K562 (cell line): ENCODE data around the gene VAMP4. TPM values are rescaled to one million over a fixed set of nuclear protein-coding genes. Genes with fewer than 3 reads are reported as not detected.

Source experiments
- C11orf30 ChIP-seq: fragments of 450-650 bp; IDR thresholded peaks from 2 replicates; pipeline ENCODE4 v1.6.1; 2016; ENCODE audit warnings: low read depth, mild to moderate bottlenecking
- FOXM1 ChIP-seq, 2 experiments: fragments of 450-650 bp in 1 of 2; sonication (generic) in 1 of 2; formaldehyde crosslinking in 1 of 2; IDR thresholded peaks; 2 replicates each; pipeline versions ENCODE4 v1.6.1 to v1.9.0; 2017 to 2022; ENCODE audit warnings: low read depth in 2 of 2, mild to moderate bottlenecking in 2 of 2, missing genetic modification reagents in 1 of 2, moderate library complexity in 1 of 2
- HDAC1 ChIP-seq, 2 experiments: fragments of 450-650 bp; IDR thresholded peaks; 2 replicates each; pipeline ENCODE4 v1.6.1; 2016 to 2017; ENCODE audit warnings: inconsistent platforms in 1 of 2, mild to moderate bottlenecking in 1 of 2, moderate library complexity in 1 of 2
- NCOA6 ChIP-seq: fragments of 450-650 bp; IDR thresholded peaks from 2 replicates; pipeline ENCODE4 v1.6.1; 2017; ENCODE audit warnings: mild to moderate bottlenecking
- PHF21A ChIP-seq: fragments of 450-650 bp; IDR thresholded peaks from 2 replicates; pipeline ENCODE4 v1.6.1; 2017; ENCODE audit warnings: low read depth, borderline replicate concordance
- SLC30A9 ChIP-seq: fragments of 250-450 bp; sonication (Bioruptor Pico); IDR thresholded peaks from 2 replicates; pipeline ENCODE4 v1.8.0; 2022; ENCODE audit warnings: mild to moderate bottlenecking, moderate library complexity
- ZFX ChIP-seq: sonication (generic); formaldehyde crosslinking; IDR thresholded peaks from 2 replicates; pipeline ENCODE4 v1.8.0; 2022; ENCODE audit warnings: mild to moderate bottlenecking, missing genetic modification reagents, moderate library complexity
- ZNF133 ChIP-seq: fragments of 250-450 bp; sonication (Bioruptor Pico); IDR thresholded peaks from 2 replicates; pipeline ENCODE4 v1.4.0; 2020; ENCODE audit warnings: mild to moderate bottlenecking
- ZNF644 ChIP-seq: fragments of 200-800 bp; sonication (Bioruptor generic); IDR thresholded peaks from 2 replicates; pipeline ENCODE4 v1.6.1; 2016; ENCODE audit warnings: low read depth, missing genetic modification characterization, missing compliant biosample characterization
- ZNF717 ChIP-seq: fragments of 250-450 bp; sonication (Bioruptor Pico); IDR thresholded peaks from 2 replicates; pipeline ENCODE4 v1.5.0; 2021
- polyA plus RNA-seq, 8 experiments: library from polyadenylated mRNA; depleted of rRNA in 4 of 8; stranded (reverse) in 5 of 8; unstranded in 3 of 8; fragments of >200 nt; fragmentation: Nextera tagmentation in 2 of 8; fragmentation: Illumina TruSeq in 1 of 8; extraction: Ambion mirVana in 2 of 8; extraction: Trizol in 1 of 8; gene quantifications; 2 replicates each; pipeline versions ENCODE4 v1.2.1 to v1.2.3, GENCODE V29; 2011 to 2014; ENCODE audit warnings: inconsistent platforms in 1 of 8, missing spikeins in 1 of 8
- total RNA-seq, 7 experiments: library from RNA; depleted of rRNA in 6 of 7; stranded (reverse); fragments of >200 nt in 6 of 7; fragmentation: Illumina TruSeq in 2 of 7; extraction: Trizol in 2 of 7; gene quantifications; 2 replicates each; pipeline versions ENCODE4 v1.2.1 to v1.2.3, GENCODE V29; 2011 to 2021; ENCODE audit warnings: low replicate concordance in 1 of 7
- TF ChIP-seq, protein P1 (sequence below): fragments of 250-450 bp; sonication (Bioruptor Pico); IDR thresholded peaks from 2 replicates; pipeline ENCODE4 v1.9.0; 2021; ENCODE audit warnings: mild to moderate bottlenecking, inconsistent platforms
- TF ChIP-seq, protein P2 (sequence below), 2 experiments: IDR thresholded peaks in 1 of 2; conservative IDR thresholded peaks in 1 of 2; 2 replicates each; pipeline ENCODE4 v1.6.1; 2016; ENCODE audit warnings: low read depth in 2 of 2, mild to moderate bottlenecking in 1 of 2, missing compliant biosample characterization in 1 of 2, missing genetic modification characterization in 1 of 2, moderate library complexity in 1 of 2
- TF ChIP-seq, protein P3 (sequence below), 3 experiments: IDR thresholded peaks in 2 of 3; conservative IDR thresholded peaks in 1 of 3; 2 replicates each; pipeline ENCODE4 v1.5.1; 2011 to 2012; ENCODE audit warnings: low read length in 3 of 3, mild to moderate bottlenecking in 3 of 3, control low read depth in 2 of 3, improper control_type of control experiment in 1 of 3, inconsistent platforms in 1 of 3, low read depth in 1 of 3, mixed read lengths in 1 of 3, moderate library complexity in 1 of 3; ENCODE audit not compliant: insufficient read depth in 2 of 3
- TF ChIP-seq, protein P4 (sequence below): IDR thresholded peaks from 2 replicates; pipeline ENCODE4 v1.6.1; 2011; ENCODE audit not compliant: insufficient read length; ENCODE audit errors: extremely low read depth
- TF ChIP-seq, protein P5 (sequence below): fragments of 250-450 bp; sonication (Bioruptor Pico); IDR thresholded peaks from 2 replicates; pipeline ENCODE4 v1.4.0; 2020; ENCODE audit warnings: mild to moderate bottlenecking

VAMP4 gene
- total and polyA plus RNA-seq, 9 of the 15 experiments (the other 6 are each of a cell fraction or from before 2014, with no cell fraction given): 3.3 to 21.4 (median 11.9) TPM

DNA sequence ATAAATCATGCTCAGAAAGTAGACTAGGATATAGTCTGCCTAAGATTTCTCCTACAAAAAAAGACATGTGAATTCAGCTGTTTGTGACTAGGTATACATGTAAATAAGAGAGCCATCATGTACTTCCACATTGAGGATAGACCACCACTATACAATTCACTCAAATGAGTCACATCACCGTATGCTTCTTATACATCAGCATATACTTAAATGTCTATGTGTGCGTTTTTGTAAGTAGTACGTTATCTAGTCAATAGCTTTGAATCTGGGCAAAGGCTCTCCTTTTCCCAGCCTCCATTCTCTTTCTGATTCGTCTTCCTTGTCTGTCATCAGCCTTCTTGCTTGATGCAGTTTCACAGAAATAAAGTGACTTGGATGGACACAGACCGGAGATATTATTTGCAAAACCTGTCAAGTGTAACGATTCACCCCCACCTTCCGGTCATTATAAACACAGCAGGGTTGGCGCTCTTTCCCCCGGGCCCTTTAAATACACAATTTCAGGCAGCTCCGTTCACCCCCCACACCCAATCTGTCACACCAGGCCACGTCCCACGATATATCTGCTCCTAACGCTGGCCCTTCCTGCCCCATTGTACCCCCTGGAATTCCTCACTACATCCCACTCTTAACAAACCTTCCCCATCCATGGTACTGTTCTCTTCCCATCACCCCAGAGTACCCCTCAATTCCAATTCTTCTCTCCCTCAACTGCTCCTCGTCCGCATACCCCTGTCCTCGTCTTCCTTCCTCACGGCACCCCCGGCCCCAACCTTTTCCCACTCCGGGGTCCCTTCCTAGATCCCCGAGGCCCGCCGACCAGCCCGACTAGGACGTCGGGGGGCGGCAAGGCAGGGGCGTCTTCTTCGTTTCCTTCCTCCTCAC, 636 bp downstream of the VAMP4 start (continued):
- TF ChIP-seq, protein P1, sequence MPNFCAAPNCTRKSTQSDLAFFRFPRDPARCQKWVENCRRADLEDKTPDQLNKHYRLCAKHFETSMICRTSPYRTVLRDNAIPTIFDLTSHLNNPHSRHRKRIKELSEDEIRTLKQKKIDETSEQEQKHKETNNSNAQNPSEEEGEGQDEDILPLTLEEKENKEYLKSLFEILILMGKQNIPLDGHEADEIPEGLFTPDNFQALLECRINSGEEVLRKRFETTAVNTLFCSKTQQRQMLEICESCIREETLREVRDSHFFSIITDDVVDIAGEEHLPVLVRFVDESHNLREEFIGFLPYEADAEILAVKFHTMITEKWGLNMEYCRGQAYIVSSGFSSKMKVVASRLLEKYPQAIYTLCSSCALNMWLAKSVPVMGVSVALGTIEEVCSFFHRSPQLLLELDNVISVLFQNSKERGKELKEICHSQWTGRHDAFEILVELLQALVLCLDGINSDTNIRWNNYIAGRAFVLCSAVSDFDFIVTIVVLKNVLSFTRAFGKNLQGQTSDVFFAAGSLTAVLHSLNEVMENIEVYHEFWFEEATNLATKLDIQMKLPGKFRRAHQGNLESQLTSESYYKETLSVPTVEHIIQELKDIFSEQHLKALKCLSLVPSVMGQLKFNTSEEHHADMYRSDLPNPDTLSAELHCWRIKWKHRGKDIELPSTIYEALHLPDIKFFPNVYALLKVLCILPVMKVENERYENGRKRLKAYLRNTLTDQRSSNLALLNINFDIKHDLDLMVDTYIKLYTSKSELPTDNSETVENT (CRISPR knock-in tag): no peak
- TF ChIP-seq SLC30A9 (CRISPR knock-in tag) (no peak), ZNF133 (CRISPR knock-in tag) (no peak), NCOA6 (0 out of 2 replicates have a peak, but pooled peaks have one; percentile 16), ZNF644 (tag) (no peak), ZFX (CRISPR knock-in tag) (no peak), ZNF717 (CRISPR knock-in tag) (no peak), PHF21A (peak; percentile 62; the same call in 1 of the 2 replicates), FOXM1 (IDR thresholded peaks at IDR 0.05; ENCODE audit: low read depth) (no peak), FOXM1 (CRISPR knock-in tag; IDR thresholded peaks at IDR 0.05; ENCODE audit: low read depth) (no peak; the same call in 1 of the 2 replicates), C11orf30 (no peak), HDAC1 (IDR thresholded peaks at IDR 0.05) (peak in 1 of 2 experiments; percentile 94; a peak in 2 of 4 replicates)
- TF ChIP-seq, protein P2, sequence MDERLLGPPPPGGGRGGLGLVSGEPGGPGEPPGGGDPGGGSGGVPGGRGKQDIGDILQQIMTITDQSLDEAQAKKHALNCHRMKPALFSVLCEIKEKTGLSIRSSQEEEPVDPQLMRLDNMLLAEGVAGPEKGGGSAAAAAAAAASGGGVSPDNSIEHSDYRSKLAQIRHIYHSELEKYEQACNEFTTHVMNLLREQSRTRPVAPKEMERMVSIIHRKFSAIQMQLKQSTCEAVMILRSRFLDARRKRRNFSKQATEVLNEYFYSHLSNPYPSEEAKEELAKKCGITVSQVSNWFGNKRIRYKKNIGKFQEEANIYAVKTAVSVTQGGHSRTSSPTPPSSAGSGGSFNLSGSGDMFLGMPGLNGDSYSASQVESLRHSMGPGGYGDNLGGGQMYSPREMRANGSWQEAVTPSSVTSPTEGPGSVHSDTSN (CRISPR knock-in tag; IDR thresholded peaks at IDR 0.05; ENCODE audit: low read depth): no peak
- TF ChIP-seq, protein P2 (tag; conservative IDR thresholded peaks at IDR 0.05; ENCODE audit: low read depth): peak; percentile 55; the same call in 1 of the 2 replicates
- TF ChIP-seq, protein P3, sequence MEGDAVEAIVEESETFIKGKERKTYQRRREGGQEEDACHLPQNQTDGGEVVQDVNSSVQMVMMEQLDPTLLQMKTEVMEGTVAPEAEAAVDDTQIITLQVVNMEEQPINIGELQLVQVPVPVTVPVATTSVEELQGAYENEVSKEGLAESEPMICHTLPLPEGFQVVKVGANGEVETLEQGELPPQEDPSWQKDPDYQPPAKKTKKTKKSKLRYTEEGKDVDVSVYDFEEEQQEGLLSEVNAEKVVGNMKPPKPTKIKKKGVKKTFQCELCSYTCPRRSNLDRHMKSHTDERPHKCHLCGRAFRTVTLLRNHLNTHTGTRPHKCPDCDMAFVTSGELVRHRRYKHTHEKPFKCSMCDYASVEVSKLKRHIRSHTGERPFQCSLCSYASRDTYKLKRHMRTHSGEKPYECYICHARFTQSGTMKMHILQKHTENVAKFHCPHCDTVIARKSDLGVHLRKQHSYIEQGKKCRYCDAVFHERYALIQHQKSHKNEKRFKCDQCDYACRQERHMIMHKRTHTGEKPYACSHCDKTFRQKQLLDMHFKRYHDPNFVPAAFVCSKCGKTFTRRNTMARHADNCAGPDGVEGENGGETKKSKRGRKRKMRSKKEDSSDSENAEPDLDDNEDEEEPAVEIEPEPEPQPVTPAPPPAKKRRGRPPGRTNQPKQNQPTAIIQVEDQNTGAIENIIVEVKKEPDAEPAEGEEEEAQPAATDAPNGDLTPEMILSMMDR (IDR thresholded peaks at IDR 0.05 in 2 of 3, conservative IDR thresholded peaks at IDR 0.05 in 1 of 3; ENCODE audit: insufficient read depth in 2 of 3, low read depth in 1 of 3, low read length in 3 of 3): peak; percentile 58 to 76 (median 65)
- TF ChIP-seq, protein P4, sequence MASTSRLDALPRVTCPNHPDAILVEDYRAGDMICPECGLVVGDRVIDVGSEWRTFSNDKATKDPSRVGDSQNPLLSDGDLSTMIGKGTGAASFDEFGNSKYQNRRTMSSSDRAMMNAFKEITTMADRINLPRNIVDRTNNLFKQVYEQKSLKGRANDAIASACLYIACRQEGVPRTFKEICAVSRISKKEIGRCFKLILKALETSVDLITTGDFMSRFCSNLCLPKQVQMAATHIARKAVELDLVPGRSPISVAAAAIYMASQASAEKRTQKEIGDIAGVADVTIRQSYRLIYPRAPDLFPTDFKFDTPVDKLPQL: no peak
- TF ChIP-seq, protein P5, sequence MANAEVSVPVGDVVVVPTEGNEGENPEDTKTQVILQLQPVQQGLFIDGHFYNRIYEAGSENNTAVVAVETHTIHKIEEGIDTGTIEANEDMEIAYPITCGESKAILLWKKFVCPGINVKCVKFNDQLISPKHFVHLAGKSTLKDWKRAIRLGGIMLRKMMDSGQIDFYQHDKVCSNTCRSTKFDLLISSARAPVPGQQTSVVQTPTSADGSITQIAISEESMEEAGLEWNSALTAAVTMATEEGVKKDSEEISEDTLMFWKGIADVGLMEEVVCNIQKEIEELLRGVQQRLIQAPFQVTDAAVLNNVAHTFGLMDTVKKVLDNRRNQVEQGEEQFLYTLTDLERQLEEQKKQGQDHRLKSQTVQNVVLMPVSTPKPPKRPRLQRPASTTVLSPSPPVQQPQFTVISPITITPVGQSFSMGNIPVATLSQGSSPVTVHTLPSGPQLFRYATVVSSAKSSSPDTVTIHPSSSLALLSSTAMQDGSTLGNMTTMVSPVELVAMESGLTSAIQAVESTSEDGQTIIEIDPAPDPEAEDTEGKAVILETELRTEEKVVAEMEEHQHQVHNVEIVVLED (CRISPR knock-in tag): no peak
